WTC11 (cell line): Measurements from ENCODE around the gene PPIC. TPM values are rescaled to one million over a fixed set of nuclear protein-coding genes. Genes with fewer than 3 reads are reported as not detected.

Experiments
- ATAC-seq: fragments of 200-7000 bp; cut with Tn5 transposase; 2 replicates; pipeline ENCODE4 v1.10.0; 2021; ENCODE audit warnings: mild to moderate bottlenecking, moderate library complexity
- CTCF ChIA-PET: fragments of 300-600 bp; sonication (Branson Sonifier 250); formaldehyde crosslinking; loops from one replicate; lab custom pipeline; 2021; ENCODE audit warnings: antibody characterized with exemption; lab: Charles Lee
- POLR2A ChIA-PET: fragments of 350-600 bp; sonication (Branson Sonifier 250); formaldehyde crosslinking; loops from one replicate; lab custom pipeline; 2021; ENCODE audit warnings: antibody characterized with exemption; lab: Charles Lee
- DNase-seq: peaks from one replicate; pipeline ENCODE4 v3.0.0; 2021; ENCODE audit warnings: low spot score
- H3K27ac Mint-ChIP-seq: 2 replicates; pipeline ENCODE4 v1.8.0; 2021; ENCODE audit warnings: mixed read lengths
- H3K27me3 Mint-ChIP-seq: 2 replicates; pipeline ENCODE4 v1.8.0; 2021; ENCODE audit warnings: low read depth, mild to moderate bottlenecking, moderate library complexity, mixed read lengths
- H3K36me3 Mint-ChIP-seq: 2 replicates; pipeline ENCODE4 v1.8.0; 2021; ENCODE audit warnings: mixed read lengths
- H3K4me1 Mint-ChIP-seq: 2 replicates; pipeline ENCODE4 v1.8.0; 2022; ENCODE audit warnings: mixed read lengths
- H3K4me3 Mint-ChIP-seq: 2 replicates; pipeline ENCODE4 v1.8.0; 2021; ENCODE audit warnings: mild to moderate bottlenecking, moderate library complexity, mixed read lengths
- H3K9me3 Mint-ChIP-seq: 2 replicates; pipeline ENCODE4 v1.8.0; 2021; ENCODE audit warnings: mixed read lengths
- ATF1 ChIP-seq: sonication (generic); formaldehyde crosslinking; IDR thresholded peaks from 2 replicates; pipeline ENCODE4 v1.8.1; 2023; ENCODE audit warnings: mild to moderate bottlenecking, moderate library complexity, missing genetic modification reagents
- ATF3 ChIP-seq: sonication (generic); formaldehyde crosslinking; conservative IDR thresholded peaks from 2 replicates; pipeline ENCODE4 v1.8.1; 2022; ENCODE audit warnings: mild to moderate bottlenecking, missing genetic modification reagents
- CREB1 ChIP-seq: sonication (generic); formaldehyde crosslinking; IDR thresholded peaks from 2 replicates; pipeline ENCODE4 v1.8.0; 2023; ENCODE audit warnings: mild to moderate bottlenecking, missing genetic modification reagents
- ELF4 ChIP-seq: sonication (generic); formaldehyde crosslinking; IDR thresholded peaks from 2 replicates; pipeline ENCODE4 v1.8.1; 2022; ENCODE audit warnings: low read depth, mild to moderate bottlenecking, moderate library complexity, missing genetic modification reagents
- EMX1 ChIP-seq: fragments of 250-450 bp; sonication (Bioruptor Pico); IDR thresholded peaks from 2 replicates; pipeline ENCODE4 v1.8.0; 2021; ENCODE audit warnings: mild to moderate bottlenecking
- HMGXB4 ChIP-seq: sonication (generic); formaldehyde crosslinking; IDR thresholded peaks from 2 replicates; pipeline ENCODE4 v1.8.1; 2023; ENCODE audit warnings: mild to moderate bottlenecking, moderate library complexity, missing genetic modification reagents
- IRF2 ChIP-seq: sonication (generic); formaldehyde crosslinking; IDR thresholded peaks from 2 replicates; pipeline ENCODE4 v1.8.0; 2022; ENCODE audit warnings: low read depth, missing genetic modification reagents, borderline replicate concordance
- JAZF1 ChIP-seq: fragments of 250-450 bp; sonication (Bioruptor Pico); IDR thresholded peaks from 2 replicates; pipeline ENCODE4 v1.9.0; 2021; ENCODE audit warnings: moderate library complexity, mild to moderate bottlenecking, inconsistent platforms
- JUN ChIP-seq: sonication (generic); formaldehyde crosslinking; IDR thresholded peaks from 2 replicates; pipeline ENCODE4 v1.8.0; 2023; ENCODE audit warnings: mild to moderate bottlenecking, missing genetic modification reagents
- NFE2L1 ChIP-seq: sonication (generic); formaldehyde crosslinking; IDR thresholded peaks from 2 replicates; pipeline ENCODE4 v1.8.1; 2023; ENCODE audit warnings: missing genetic modification reagents
- NR3C1 ChIP-seq: sonication (generic); formaldehyde crosslinking; conservative IDR thresholded peaks from 2 replicates; pipeline ENCODE4 v1.8.1; 2023; ENCODE audit warnings: low read depth, mild to moderate bottlenecking, missing genetic modification reagents
- OVOL2 ChIP-seq: fragments of 250-450 bp; sonication (Bioruptor Pico); IDR thresholded peaks from 2 replicates; pipeline ENCODE4 v1.9.0; 2021; ENCODE audit warnings: mild to moderate bottlenecking, borderline replicate concordance
- RORB ChIP-seq: fragments of 250-450 bp; sonication (Bioruptor Pico); IDR thresholded peaks from 2 replicates; pipeline ENCODE4 v1.9.0; 2021; ENCODE audit warnings: mild to moderate bottlenecking
- SMAD3 ChIP-seq: sonication (generic); formaldehyde crosslinking; IDR thresholded peaks from 2 replicates; pipeline ENCODE4 v1.8.0; 2022; ENCODE audit warnings: missing genetic modification reagents, mild to moderate bottlenecking, borderline replicate concordance
- TP53 ChIP-seq: sonication (generic); formaldehyde crosslinking; IDR thresholded peaks from 2 replicates; pipeline ENCODE4 v1.8.1; 2023; ENCODE audit warnings: mild to moderate bottlenecking, missing genetic modification reagents
- ZMAT4 ChIP-seq: fragments of 250-450 bp; sonication (Bioruptor Pico); IDR thresholded peaks from 2 replicates; pipeline ENCODE4 v1.9.0; 2021; ENCODE audit warnings: mild to moderate bottlenecking
- ZNF121 ChIP-seq: sonication (generic); formaldehyde crosslinking; IDR thresholded peaks from 2 replicates; pipeline ENCODE4 v1.8.0; 2023; ENCODE audit warnings: missing genetic modification reagents
- ZNF232 ChIP-seq: sonication (generic); formaldehyde crosslinking; IDR thresholded peaks from 2 replicates; pipeline ENCODE4 v1.8.0; 2022; ENCODE audit warnings: mild to moderate bottlenecking, missing genetic modification reagents
- ZNF396 ChIP-seq: fragments of 250-450 bp; sonication (Bioruptor Pico); IDR thresholded peaks from 2 replicates; pipeline ENCODE4 v1.8.0; 2021; ENCODE audit warnings: mild to moderate bottlenecking, moderate library complexity, borderline replicate concordance
- ZNF671 ChIP-seq: fragments of 250-450 bp; sonication (Bioruptor Pico); IDR thresholded peaks from 2 replicates; pipeline ENCODE4 v1.8.0; 2021; ENCODE audit warnings: mild to moderate bottlenecking
- total RNA-seq: library from RNA; stranded (reverse); gene quantifications from 3 replicates; pipeline ENCODE4 v1.2.3, GENCODE V29; 2021
- TF ChIP-seq, protein P1 (sequence below): fragments of 200-600 bp; IDR thresholded peaks from 2 replicates; pipeline ENCODE4 v1.8.0; 2022; ENCODE audit warnings: antibody characterized with exemption
- TF ChIP-seq, protein P2 (sequence below): sonication (generic); formaldehyde crosslinking; IDR thresholded peaks from 2 replicates; pipeline ENCODE4 v1.8.1; 2022; ENCODE audit warnings: low read depth, missing genetic modification reagents, borderline replicate concordance
- TF ChIP-seq, protein P3 (sequence below): sonication (generic); formaldehyde crosslinking; IDR thresholded peaks from 2 replicates; pipeline ENCODE4 v1.8.0; 2022; ENCODE audit warnings: mild to moderate bottlenecking, missing genetic modification reagents
- TF ChIP-seq, protein P4 (sequence below): sonication (generic); formaldehyde crosslinking; IDR thresholded peaks from 2 replicates; pipeline ENCODE4 v1.8.0; 2022; ENCODE audit warnings: mild to moderate bottlenecking, missing genetic modification reagents
- TF ChIP-seq, protein P5 (sequence below): sonication (generic); formaldehyde crosslinking; IDR thresholded peaks from 2 replicates; pipeline ENCODE4 v1.8.0; 2022; ENCODE audit warnings: mild to moderate bottlenecking, missing genetic modification reagents

Gene PPIC
- total RNA-seq, 1 experiment from 2014 or later, result 12.4 TPM

DNA sequence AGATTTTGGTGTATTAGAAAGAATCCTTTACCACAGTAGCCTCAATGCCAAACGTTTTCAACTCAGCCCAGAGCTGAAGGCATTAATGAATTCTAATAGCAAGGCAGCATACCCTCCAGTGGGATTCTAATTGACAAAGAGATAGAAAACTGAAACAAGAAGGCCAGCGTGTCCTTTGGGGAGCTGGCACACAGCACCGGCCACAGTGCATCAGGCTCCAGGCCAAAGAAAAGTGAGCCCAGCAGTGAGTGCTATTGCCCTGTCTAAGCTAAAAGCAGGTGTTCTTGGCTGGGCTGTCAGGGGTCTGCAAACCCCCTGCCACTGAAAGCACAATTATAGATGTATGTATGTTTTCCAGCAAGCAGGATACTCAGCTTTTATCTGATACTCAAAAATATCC is 40.4 kb downstream of the PPIC start (continued):
- TF ChIP-seq, protein P1, sequence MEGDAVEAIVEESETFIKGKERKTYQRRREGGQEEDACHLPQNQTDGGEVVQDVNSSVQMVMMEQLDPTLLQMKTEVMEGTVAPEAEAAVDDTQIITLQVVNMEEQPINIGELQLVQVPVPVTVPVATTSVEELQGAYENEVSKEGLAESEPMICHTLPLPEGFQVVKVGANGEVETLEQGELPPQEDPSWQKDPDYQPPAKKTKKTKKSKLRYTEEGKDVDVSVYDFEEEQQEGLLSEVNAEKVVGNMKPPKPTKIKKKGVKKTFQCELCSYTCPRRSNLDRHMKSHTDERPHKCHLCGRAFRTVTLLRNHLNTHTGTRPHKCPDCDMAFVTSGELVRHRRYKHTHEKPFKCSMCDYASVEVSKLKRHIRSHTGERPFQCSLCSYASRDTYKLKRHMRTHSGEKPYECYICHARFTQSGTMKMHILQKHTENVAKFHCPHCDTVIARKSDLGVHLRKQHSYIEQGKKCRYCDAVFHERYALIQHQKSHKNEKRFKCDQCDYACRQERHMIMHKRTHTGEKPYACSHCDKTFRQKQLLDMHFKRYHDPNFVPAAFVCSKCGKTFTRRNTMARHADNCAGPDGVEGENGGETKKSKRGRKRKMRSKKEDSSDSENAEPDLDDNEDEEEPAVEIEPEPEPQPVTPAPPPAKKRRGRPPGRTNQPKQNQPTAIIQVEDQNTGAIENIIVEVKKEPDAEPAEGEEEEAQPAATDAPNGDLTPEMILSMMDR, result no peak
- TF ChIP-seq OVOL2 (CRISPR knock-in tag), result no peak
- TF ChIP-seq NFE2L1 (CRISPR knock-in tag), result no peak
- no peak for TF ChIP-seq JUN

DNA sequence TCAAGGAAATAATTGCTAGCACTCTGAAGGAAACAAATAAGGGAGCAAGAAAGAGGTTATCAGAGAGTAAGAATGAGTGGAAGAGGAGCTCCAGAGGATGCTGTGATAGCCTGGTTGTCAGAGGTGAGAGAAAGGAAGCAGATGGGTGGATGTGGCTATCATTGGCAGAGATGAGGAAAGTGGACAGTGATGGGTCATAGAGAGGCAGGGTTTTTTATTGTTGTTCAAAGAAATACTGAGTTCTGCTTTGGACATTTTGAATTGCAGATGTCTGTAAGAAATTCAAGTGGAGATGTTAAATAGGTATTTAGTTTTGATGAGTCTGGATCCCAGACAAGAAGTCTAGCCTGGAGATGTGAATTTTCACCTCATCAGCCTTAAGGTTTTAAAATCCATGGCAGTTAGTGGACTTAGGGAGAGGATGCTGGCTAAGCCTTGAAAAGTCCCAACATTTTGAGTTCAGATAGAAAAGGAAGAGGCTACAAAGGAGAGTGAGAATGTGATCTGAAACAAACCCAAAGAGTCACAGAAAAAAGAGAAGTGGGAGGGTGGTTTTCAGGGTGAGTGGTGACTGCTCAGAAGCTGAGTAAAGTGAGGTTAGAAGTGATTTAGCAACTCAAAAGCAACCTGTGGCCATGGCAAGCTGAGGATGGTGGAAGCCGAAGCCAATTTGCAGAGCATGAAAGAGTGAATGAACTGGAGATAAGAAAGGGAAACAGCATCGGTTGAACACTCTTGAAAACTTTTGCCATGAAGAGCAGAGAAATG is 50.4 kb downstream of the PPIC start:
- Mint-ChIP-seq H3K27ac (no peak overlapping the region), H3K4me1 (0 out of 2 replicates have a peak, but pooled peaks cover 8% of the 10 kb centered on the region), H3K27me3 (no peaks in the 10 kb centered on the region), H3K4me3 (no peak overlapping the region), H3K36me3 (no peaks in the 10 kb centered on the region), H3K9me3 (no peaks in the 10 kb centered on the region)
- TF ChIP-seq ZNF232 (CRISPR knock-in tag) (no peak), NR3C1 (CRISPR knock-in tag) (no peak), ZNF121 (CRISPR knock-in tag) (no peak), ELF4 (no peak), ZMAT4 (CRISPR knock-in tag) (no peak)
- TF ChIP-seq, protein P2, sequence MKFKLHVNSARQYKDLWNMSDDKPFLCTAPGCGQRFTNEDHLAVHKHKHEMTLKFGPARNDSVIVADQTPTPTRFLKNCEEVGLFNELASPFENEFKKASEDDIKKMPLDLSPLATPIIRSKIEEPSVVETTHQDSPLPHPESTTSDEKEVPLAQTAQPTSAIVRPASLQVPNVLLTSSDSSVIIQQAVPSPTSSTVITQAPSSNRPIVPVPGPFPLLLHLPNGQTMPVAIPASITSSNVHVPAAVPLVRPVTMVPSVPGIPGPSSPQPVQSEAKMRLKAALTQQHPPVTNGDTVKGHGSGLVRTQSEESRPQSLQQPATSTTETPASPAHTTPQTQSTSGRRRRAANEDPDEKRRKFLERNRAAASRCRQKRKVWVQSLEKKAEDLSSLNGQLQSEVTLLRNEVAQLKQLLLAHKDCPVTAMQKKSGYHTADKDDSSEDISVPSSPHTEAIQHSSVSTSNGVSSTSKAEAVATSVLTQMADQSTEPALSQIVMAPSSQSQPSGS (CRISPR knock-in tag), result no peak
- ChIA-PET POLR2A (no interaction called here), CTCF (no interaction called here)
- ATAC-seq, result no peak
- DNase-seq, result no peak

DNA sequence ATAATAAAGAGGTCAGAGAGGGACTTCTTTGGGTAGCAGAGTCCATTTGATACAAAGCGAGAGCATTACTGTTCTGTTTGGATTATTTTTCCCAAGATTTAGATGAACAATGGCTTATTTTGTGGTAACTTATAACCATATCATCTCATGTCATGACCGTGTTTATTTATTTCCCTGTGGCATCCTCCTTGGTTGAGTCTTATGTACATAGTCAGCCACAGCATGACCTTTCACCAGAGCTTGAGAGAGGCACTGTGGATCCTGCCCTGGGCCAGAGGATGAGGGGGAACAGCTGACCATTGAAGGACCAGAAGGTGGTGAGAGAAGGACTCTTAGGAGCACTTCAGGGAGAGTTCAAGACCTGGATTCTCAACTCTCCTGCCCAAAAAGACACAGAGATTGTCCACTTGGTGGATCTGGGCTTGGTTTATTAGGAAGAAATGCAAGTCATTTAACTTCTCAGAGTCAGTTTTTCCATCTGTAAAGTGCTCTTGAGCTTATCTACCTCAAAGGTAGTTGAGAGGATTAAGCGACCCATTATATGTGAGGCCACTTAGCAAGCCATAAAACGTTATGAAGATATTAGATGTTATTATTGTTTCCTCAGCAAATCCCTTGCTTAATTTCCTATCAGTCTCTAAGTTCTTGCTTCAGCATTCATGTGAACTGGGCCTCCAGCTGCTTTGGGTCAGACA is 51.4 kb downstream of the PPIC start:
- no peak overlapping the region for H3K4me3 Mint-ChIP-seq
- TF ChIP-seq RORB (CRISPR knock-in tag) (no peak), CREB1 (CRISPR knock-in tag) (no peak), ATF1 (no peak), SMAD3 (no peak), IRF2 (CRISPR knock-in tag) (no peak), ZNF671 (CRISPR knock-in tag) (no peak), TP53 (no peak), EMX1 (CRISPR knock-in tag) (no peak), ZNF396 (no peak), HMGXB4 (CRISPR knock-in tag) (no peak), ATF3 (CRISPR knock-in tag) (no peak), JAZF1 (CRISPR knock-in tag) (no peak), JUN (no peak)
- TF ChIP-seq, protein P3, sequence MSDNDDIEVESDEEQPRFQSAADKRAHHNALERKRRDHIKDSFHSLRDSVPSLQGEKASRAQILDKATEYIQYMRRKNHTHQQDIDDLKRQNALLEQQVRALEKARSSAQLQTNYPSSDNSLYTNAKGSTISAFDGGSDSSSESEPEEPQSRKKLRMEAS (CRISPR knock-in tag), result no peak
- TF ChIP-seq, protein P4, sequence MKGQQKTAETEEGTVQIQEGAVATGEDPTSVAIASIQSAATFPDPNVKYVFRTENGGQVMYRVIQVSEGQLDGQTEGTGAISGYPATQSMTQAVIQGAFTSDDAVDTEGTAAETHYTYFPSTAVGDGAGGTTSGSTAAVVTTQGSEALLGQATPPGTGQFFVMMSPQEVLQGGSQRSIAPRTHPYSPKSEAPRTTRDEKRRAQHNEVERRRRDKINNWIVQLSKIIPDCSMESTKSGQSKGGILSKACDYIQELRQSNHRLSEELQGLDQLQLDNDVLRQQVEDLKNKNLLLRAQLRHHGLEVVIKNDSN (CRISPR knock-in tag), result no peak
- TF ChIP-seq, protein P5, sequence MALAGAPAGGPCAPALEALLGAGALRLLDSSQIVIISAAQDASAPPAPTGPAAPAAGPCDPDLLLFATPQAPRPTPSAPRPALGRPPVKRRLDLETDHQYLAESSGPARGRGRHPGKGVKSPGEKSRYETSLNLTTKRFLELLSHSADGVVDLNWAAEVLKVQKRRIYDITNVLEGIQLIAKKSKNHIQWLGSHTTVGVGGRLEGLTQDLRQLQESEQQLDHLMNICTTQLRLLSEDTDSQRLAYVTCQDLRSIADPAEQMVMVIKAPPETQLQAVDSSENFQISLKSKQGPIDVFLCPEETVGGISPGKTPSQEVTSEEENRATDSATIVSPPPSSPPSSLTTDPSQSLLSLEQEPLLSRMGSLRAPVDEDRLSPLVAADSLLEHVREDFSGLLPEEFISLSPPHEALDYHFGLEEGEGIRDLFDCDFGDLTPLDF (CRISPR knock-in tag), result no peak
- H3K9me3 Mint-ChIP-seq, result no peaks in the 10 kb centered on the region
- H3K4me1 Mint-ChIP-seq, result 0 out of 2 replicates have a peak, but pooled peaks cover 8% of the 10 kb centered on the region
- no peak for ATAC-seq
- H3K36me3 Mint-ChIP-seq, result no peaks in the 10 kb centered on the region
- POLR2A ChIA-PET, result no interaction called here
- no peak for DNase-seq
- CTCF ChIA-PET, result no interaction called here
- no peaks in the 10 kb centered on the region for H3K27me3 Mint-ChIP-seq
- no peak overlapping the region for H3K27ac Mint-ChIP-seq
